ENCODE data around the gene GPR180.

GRCh38 chr13:94640721-94641120 lies 39.1 kb downstream of the GPR180 start:
- no peak for TF ChIP-seq CTCF (IDR thresholded peaks at IDR 0.05)
- no peak for TF ChIP-seq POLR2A (IDR thresholded peaks at IDR 0.05)
